Right lung (tissue), 5 donors: ENCODE data around the gene PLEKHJ1. TPM values are rescaled to one million over a fixed set of nuclear protein-coding genes. Genes with fewer than 3 reads are reported as not detected.

ENCODE experiments used
- DNase-seq, 2 donors: peaks; one replicate each; pipeline ENCODE4 v3.0.0-alpha.2; 2013
- polyA plus RNA-seq, 5 donors: library from polyadenylated mRNA; unstranded; fragments of 120-200 nt; gene quantifications; one replicate each; pipeline versions ENCODE4 v1.2.1 to v1.2.3, GENCODE V29; 2013; ENCODE audit warnings: inconsistent platforms in 1 of 5, low replicate concordance in 1 of 5; ENCODE audit not compliant: insufficient read length in 5 of 5, insufficient read depth in 1 of 5

PLEKHJ1 gene
- polyA plus RNA-seq, 5 donors, result 39.5 to 76.7 (median 50.7) TPM

DNA sequence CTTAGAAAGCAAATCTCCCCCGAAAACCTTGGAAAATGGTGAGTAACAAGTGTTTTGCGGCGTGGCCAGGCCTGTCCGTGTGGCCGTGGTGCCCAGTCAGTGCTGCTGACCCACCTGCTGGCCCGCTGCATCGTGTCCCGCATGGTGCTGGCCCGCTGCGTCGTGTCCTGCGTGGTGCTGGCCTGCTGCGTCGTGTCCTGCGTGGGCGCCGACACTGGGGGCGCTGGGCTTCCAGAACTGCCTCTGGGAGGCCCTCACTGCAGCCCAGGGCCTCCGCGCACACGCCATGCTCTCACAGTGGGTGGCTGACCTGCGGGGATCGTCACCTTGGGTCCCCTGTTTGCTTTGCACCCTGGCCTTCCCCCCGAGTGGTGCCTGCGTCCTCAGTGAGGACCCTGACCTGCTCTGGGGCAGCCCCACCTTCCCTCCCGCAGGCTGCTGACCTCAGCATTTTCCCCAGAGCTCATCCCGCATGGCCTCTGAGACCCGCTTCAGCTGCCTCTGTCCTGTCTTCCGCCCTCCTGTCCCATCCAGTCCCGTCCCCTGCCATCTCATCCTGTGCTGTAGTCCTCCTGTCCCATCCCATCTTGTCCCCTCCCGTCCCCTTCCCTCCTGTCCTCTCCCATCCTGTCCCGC is 10.6 kb downstream of the PLEKHJ1 start:
- DNase-seq, result no peak

GRCh38 chr19:2224754-2225349 is 11.3 kb downstream of the PLEKHJ1 start:
- no peak for DNase-seq

DNA sequence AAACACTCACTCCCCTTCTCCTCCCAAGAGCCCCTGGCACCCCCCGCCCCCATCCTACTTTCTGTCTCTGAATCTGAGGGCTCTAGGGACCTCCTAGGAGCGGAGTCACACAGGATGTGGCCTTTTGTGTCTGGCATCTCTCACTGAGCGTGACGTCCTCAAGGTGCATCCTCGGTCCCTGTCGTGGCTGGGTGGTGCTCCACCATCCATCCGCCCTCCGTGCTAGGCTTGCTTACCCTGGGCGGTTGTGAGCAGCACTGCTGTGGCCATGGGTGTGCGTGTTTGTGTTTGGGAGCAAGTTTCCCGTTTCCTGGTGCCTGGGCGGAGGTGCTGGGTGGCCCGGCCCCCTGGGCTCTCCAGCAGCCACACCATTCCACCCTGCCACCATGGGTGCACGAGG is 12.2 kb downstream of the PLEKHJ1 start:
- no peak for DNase-seq

DNA sequence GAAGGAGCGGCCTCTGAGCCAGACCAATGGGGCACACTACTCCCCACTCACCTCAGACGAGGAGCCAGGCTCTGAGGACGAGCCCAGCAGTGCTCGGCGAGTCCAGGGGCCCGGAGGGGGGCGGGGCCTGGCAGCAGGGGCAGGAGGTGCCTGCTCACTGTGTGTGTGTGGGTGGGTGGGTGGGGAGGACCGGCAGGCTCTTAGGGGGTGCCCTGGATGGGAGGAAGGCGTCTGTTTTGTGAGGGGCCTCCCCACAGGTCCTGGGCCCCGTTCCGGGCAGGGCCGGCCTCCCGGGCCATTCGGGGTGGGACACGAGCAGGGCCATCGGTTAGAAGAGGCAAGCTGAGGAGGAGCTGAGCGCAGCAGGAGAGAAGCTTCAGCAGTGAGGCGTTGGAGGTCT is 12.7 kb downstream of the PLEKHJ1 start:
- DNase-seq, result no peak

DNA sequence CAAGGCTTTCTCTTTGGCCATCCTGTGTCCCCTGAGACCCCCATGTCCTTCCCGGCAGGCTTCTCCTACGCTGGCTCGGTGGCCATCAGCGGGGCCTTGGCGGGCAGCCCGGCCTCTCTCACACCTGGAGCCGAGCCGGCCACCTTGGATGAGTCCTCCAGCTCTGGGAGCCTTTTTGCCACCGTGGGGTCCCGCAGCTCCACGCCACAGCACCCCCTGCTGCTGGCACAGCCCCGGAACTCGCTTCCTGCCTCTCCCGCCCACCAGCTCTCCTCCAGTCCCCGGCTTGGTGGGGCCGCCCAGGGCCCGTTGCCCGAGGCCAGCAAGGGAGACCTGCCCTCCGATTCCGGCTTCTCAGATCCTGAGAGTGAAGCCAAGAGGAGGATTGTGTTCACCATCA is 14.2 kb downstream of the PLEKHJ1 start:
- DNase-seq, result no peak

DNA sequence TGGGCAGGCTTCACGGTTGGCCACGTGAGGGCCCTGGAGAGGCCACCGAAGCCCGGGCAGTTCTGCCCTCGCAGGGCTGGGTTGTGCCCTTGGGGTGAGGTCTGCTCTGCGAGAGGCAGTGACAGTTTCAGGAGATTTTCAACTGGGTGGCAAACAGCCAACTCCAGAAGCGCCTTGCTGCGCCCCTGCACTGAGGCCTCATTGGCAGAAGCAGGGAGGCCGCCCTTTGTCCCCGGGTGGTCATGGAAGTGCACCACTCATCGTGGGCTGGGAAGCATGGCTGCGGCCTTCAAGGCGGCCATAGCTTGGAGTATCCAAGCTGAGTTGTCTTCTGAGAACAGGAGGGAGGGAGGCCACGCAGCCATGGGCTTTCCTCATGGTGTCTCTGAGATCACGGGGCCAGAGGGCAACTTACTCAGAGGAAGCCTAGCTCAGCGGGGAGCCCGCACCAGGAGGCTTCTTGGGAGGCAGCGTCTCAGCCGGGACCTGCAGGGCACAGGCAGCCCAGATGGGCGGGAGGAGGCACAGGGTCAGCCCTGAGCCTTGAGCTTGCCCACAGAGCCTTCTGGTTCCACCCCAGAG is 14.8 kb downstream of the PLEKHJ1 start:
- DNase-seq, result no peak

DNA sequence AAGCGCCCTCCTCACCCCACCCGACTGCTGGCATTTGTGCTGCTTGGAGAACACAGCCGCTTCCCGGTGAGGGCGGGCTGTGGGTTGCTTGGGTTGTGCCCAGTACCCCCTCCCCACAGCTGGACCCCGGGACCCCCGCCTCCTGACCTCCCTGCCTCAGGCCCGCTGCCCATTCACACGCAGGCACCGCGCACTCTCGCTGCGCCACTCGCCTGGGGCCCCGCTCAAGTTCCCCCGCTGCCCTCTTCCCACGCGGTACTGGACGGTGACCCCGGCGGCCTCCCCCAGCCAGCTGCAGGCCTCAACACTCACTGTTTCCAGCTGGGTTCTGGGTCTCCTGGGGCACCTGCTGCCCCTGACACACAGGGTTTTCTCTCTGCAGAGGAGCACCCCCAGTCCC is 16.4 kb downstream of the PLEKHJ1 start:
- DNase-seq, result no peak

- no peak for DNase-seq
These were observed 18.5 kb downstream of the PLEKHJ1 start for GRCh38 chr19:2217591-2217990.

GRCh38 chr19:2216361-2217225 is 19.5 kb downstream of the PLEKHJ1 start:
- no peak for DNase-seq

- no peak for DNase-seq
These were observed 20.8 kb downstream of the PLEKHJ1 start for GRCh38 chr19:2215281-2215751.

DNA sequence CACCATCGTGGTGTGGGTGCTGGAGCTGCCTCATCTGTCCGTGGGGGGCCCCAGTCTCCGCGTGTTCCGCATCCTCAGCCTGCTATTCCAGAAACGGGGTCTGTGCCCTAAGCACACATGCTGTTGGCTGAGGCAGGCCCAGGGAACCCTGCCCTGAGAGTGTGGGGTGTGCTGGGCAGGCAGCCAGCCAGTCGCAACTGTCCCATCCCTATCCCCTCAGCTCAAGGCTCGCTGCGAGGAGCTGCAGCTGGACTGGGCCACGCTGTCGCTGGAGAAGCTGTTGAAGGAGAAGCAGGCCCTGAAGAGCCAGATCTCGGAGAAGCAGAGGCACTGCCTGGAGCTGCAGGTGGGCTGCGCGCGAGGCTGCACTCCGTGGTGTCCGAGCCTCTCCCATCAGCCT is 21.9 kb downstream of the PLEKHJ1 start:
- DNase-seq, result peak; percentile 37 to 43

DNA sequence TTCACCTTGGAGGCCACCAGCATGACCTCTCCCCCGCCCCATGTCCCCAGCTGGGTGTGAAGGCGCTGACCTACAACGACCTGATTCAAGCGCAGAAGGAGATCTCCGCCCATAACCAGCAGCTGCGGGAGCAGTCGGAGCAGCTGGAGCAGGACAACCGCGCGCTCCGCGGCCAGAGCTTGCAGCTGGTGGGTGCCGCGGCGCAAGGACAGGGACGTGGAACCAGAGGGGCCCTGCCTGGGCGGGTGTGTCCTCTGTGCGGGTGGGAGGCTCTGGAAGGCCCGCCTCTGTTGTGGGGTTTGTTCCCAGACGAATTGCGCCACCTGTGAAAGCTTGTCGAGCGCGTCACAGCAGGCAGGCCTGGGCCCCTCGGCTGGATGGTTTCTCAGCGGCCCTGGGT is 22.3 kb downstream of the PLEKHJ1 start:
- DNase-seq, result peak in 1 of 2 donors; percentile 23

DNA sequence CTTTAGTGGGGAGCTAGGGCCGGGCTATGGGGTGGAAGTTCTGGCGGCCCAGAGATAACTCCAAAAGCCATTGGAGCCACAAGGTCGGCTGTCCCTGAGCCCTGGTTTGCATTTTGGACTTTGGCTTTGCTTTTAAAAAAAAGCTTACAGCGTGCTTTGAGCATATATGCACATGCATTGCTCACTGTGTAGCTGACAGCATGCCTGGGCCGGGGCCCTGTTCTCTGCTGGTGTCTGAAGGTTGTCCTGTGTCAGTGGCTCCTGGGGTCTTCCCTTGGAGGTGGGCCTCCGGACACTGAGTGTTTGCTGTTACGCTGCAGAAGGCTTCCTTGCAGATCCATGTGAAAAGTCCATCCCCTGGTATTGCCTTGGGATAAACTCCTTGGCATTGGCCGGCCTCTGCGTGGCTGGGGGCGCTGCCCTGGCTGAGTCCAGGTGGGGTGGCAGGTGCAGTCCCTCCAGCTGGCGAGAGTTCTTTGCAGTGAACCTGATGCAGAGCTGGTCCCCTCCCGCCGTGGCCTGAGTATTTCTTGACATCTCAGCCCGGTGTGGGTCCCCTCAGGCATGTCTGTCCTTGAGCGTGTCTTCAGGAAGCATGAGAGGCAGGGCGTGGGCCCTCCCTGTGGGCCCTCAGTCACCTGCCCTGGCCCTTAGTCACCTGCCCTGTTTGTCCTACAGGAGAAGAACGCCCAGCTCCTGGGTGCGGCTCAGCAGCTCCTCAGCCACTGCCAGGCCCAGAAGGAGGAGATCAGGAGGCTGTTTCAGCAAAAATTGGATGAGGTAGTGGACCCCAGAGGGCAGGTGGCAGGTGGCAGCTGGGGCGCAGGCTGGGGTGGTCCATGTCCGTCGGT is 23.0 kb downstream of the PLEKHJ1 start:
- DNase-seq, result no peak

DNA sequence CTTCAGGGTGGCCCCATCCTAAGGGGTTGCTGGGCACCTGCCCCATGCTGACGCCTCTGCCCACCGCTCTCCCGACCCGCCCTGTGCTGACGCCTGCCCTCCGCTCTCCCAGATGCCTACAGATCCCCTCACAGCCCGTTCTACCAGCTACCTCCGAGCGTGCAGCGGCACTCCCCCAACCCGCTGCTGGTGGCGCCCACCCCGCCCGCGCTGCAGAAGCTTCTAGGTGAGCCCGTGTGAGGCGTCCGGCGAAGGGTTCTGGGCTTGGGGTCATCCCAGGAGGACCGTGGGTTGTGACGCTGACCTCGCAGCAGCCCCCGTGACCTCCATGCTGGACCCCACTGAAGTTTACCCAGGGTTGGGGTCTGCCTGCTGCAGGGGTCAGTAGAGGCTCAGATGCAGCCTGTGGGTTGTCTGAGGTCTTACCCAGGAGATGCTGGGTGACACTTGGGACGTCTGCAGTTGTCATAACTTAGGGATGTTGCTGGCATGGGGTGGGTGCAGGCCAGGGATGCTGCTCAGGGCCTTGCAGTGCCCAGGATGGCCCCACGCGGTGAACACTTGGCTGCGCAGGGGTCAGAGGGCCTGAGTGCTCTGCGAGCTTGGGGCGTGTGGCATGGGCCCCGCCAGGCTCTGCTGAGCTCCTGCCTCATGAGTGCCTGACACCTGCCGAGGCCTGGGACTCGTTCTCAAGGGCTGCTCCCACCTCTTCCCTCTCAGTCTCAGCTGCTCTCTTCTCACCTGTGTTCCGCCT is 25.0 kb downstream of the PLEKHJ1 start:
- no peak for DNase-seq

DNA sequence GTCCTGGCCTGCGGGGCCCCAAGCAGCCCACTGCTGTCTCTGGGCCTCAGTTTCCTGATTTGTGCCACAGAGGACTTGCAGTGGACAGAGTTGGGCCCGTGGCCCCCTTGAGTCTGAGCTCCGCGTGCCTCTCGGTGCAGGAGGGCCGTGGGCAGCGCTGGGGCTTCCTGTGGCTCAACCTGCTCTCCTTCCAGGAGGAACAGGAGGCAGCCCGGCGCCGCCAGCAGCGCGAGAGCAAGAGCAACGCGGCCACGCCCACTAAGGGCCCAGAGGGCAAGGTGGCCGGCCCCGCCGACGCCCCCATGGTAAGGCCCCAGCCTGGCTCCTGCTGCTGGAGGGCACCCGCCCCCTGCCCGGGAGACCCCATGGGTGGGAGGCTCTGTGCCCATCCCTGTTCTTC is 25.9 kb downstream of the PLEKHJ1 start:
- DNase-seq, result no peak

DNA sequence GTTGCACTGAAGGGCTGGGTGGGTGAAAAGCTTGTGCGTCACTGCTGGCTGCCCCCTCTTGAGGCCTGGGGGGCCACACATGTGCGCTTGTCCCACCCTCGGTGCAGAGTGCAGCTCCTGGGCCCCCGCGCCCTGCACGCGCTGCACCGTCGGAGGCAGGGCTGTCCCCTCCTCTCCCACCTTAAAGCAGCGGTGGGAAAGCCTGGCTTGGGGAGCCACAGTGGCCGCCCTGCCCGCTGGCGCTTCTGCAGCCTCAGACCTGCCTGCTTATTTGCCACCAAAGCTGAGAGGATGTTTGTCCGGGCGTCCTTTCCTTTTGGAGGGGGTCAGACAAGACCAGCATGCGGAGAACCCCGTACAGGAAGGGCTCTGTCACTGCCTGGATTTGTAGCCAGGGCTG is 26.7 kb downstream of the PLEKHJ1 start:
- DNase-seq, result no peak

GRCh38 chr19:2208975-2209374 is 27.2 kb downstream of the PLEKHJ1 start:
- DNase-seq, result no peak

DNA sequence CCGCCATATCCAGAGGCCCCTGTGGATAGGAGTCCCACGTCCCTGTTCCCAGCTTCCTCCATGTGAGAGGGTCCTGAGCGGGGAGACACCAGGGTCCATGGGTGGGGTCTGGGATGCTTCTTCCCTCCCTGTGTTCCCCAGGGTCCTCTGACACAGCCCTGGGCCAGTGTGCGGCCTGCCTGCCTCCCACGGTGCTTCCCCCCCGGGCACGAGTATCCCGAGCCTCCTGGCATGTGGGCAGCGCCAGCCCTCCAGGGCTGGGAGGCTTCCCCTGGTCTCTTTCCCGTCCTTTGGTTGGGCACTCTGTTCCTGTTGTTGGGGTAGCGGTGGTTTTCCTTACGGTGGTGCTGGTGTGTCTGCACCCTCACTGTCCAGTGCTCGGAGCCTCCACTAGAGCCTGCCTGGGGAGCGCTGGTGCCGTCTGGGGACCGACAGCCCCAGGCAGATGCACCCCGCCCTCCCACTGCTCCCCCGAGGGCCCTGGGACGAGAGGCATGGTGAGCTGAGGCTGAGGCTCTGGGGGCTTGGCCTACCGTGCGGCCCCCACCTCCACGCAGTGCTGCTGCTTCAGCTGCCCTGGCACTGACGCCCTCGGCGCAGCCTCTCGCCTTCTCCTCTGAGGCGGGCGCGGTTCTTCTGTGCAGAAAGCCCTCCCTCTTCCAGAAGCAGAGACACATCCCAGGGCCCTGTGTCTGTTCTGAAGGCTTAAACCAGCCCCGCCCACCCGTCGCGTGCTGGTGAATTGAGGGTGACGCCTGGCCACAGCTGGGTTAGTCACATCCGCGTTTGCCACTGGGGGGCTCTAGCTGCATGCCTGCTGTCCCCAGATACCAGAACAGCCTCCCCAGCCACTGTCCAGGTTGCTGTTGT is 27.9 kb downstream of the PLEKHJ1 start:
- no peak for DNase-seq

- no peak for DNase-seq
These were observed 29.1 kb downstream of the PLEKHJ1 start for GRCh38 chr19:2207008-2207407.

DNA sequence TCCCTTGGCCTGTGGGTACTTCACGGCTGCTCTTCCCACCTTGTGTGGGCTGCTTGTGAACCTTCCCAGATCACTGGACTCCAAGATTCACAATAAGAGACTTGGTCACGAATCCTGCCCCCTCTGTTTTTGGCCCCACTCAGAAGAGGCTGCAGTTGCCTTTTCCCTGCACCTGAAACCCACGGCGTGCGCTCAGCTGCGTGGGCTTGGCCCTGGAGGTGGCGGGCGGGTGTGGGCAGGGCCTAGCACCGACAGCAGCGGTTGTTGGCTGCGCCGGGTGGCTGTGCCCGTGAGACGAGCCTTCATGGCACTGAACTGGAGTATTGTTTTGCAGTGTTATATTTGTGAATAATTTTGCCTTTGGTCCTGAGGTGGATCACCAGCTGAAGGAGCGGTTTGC is 33.8 kb downstream of the PLEKHJ1 start:
- DNase-seq, result no peak
